ENCODE data around the gene CCDC137. TPM values are rescaled to one million over a fixed set of nuclear protein-coding genes. Genes with fewer than 3 reads are reported as not detected.

CCDC137 gene
- total and polyA plus RNA-seq, 2 experiments from 2014 or later: 16.9 to 23.4 TPM

GRCh38 chr17:81631482-81631881 is 35.1 kb upstream of the CCDC137 start:
- no peak for DNase-seq (ENCODE audit: low read depth in 1 of 2, low spot score in 1 of 2)
- Histone ChIP-seq H3K9me3 (ENCODE audit: low read depth) (no peaks in the 10 kb centered on the region), H3K36me3 (peaks cover 11% of the 10 kb centered on the region), H3K4me1 (ENCODE audit: low read depth) (no peaks in the 10 kb centered on the region), H3K27ac (no peak overlapping the region), H3K4me3 (no peak overlapping the region), H3K27me3 (no peaks in the 10 kb centered on the region)
- TF ChIP-seq CTCF (IDR thresholded peaks at IDR 0.05; ENCODE audit: low read depth, low read length): no peak

- no peaks in the 10 kb centered on the region for H3K4me1 ChIP-seq (ENCODE audit: low read depth)
- H3K36me3 ChIP-seq: peaks cover 3% of the 10 kb centered on the region
- no peak for TF ChIP-seq CTCF (IDR thresholded peaks at IDR 0.05; ENCODE audit: low read depth, low read length)
- no peak overlapping the region for H3K4me3 ChIP-seq
- no peak for DNase-seq (ENCODE audit: low read depth in 1 of 2, low spot score in 1 of 2)
- no peaks in the 10 kb centered on the region for H3K9me3 ChIP-seq (ENCODE audit: low read depth)
- no peaks in the 10 kb centered on the region for H3K27me3 ChIP-seq
- peak overlapping the region; percentile 96 for H3K27ac ChIP-seq
Measured at GRCh38 chr17:81635431-81635830, 31.1 kb upstream of the CCDC137 start.

GRCh38 chr17:81635973-81636504 is 30.5 kb upstream of the CCDC137 start:
- H3K9me3 ChIP-seq (ENCODE audit: low read depth): no peaks in the 10 kb centered on the region
- DNase-seq (ENCODE audit: low read depth in 1 of 2, low spot score in 1 of 2): no peak
- peak overlapping the region; percentile 96 for H3K27ac ChIP-seq
- H3K4me1 ChIP-seq (ENCODE audit: low read depth): no peaks in the 10 kb centered on the region
- TF ChIP-seq CTCF (IDR thresholded peaks at IDR 0.05; ENCODE audit: low read depth, low read length): no peak
- peaks cover 3% of the 10 kb centered on the region for H3K36me3 ChIP-seq
- H3K27me3 ChIP-seq: no peaks in the 10 kb centered on the region
- peak overlapping the region; percentile 84 for H3K4me3 ChIP-seq

DNA sequence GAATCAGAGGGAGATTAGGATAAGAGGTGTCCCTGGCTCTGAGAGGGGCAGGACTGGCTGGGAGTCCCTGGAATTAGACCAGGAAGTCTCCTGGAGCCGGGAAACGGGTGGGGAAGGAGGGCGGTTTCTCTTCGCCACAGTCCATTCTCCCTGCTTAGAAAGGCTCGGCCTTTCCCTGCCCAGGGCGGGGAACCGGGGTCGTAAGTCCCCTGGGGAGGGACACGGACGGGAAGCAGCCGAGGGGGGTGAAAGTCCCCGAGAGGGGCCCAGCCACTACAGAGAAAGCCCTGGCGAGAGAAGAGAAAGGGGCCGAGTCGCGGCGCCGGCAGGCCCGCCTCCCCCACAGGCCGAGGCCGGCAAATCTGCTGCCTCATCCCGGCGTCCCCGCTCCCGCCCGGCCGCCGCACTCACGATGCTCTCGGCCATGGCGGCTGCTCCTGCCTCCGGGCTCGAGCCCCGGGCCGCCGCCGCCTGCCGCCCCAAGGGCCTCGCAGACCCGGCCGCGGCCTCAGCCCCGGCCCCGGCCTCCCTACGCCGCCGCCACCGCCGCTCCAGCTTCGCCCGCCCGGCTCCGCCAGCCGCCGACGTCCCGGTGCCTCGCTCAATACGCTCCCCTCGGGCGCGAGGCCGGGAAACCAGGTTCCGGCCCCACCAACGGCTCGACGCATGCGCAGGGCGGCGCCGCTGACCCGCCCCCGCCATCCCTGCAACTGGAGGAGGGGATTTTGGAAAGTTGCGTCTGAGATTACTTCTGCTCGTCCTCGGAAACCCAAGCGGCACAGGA is 29.8 kb upstream of the CCDC137 start, which contains the start of the genes NPLOC4 and TSPAN10:
NPLOC4 (minus strand) TSS at position 608 of the 784 bp plus-strand sequence; CDS start at position 426, 182 bp downstream.
TSPAN10 (plus strand) TSS at position 692 of the 784 bp plus-strand sequence. CDS start 5,217 bp downstream, outside the sequence.
- no peaks in the 10 kb centered on the region for H3K36me3 ChIP-seq
- H3K9me3 ChIP-seq (ENCODE audit: low read depth): no peaks in the 10 kb centered on the region
- H3K4me1 ChIP-seq (ENCODE audit: low read depth): no peaks in the 10 kb centered on the region
- peak; percentile 91 to 93 for DNase-seq (ENCODE audit: low read depth in 1 of 2, low spot score in 1 of 2)
- peak within 1 kb of the TSS; percentile 96 for H3K27ac ChIP-seq
- H3K27me3 ChIP-seq: no peaks in the 10 kb centered on the region
- TF ChIP-seq CTCF (IDR thresholded peaks at IDR 0.05; ENCODE audit: low read depth, low read length): no peak
- H3K4me3 ChIP-seq: peak within 1 kb of the TSS; percentile 84

DNA sequence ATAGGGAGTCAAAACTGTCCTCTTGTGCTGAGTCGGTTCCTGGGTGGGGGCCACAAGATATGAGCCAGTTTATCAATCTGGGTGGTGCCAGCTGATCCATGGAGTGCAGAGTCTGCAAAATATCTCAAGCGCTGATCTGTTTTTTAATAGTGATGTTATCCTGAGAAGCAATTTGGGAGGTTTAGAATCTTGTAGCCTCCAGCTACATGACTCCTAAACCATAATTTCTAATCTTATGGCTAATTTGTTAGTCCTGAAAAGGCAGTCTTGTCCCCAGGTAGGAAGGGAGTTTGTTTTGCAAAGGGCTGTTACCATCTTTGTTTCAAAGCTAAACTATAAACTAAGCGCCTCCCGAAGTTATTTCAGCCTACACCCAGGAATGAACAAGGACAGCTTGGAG is 27.9 kb upstream of the CCDC137 start:
- TF ChIP-seq CTCF (IDR thresholded peaks at IDR 0.05; ENCODE audit: low read depth, low read length): no peak

More for the DNA sequence above, 27.9 kb upstream of the CCDC137 start:
- H3K4me3 ChIP-seq: no peak overlapping the region
- no peak overlapping the region for H3K27ac ChIP-seq
- H3K27me3 ChIP-seq: no peaks in the 10 kb centered on the region
- DNase-seq (ENCODE audit: low read depth in 1 of 2, low spot score in 1 of 2): no peak
- no peaks in the 10 kb centered on the region for H3K36me3 ChIP-seq
- no peaks in the 10 kb centered on the region for H3K4me1 ChIP-seq (ENCODE audit: low read depth)
- H3K9me3 ChIP-seq (ENCODE audit: low read depth): no peaks in the 10 kb centered on the region

Measured in cardiac muscle cell (in vitro differentiated cells and primary cell).